Upper lobe of left lung (tissue), 4 donors: ENCODE results near the gene LDAH.

ENCODE experiments used
- CTCF ChIP-seq, 6 experiments: fragments of 450-650 bp in 4 of 6; fragments of 200-600 bp in 2 of 6; sonication (generic) in 2 of 6; IDR thresholded peaks; one replicate each; pipeline ENCODE4 v1.5.1; 2016 to 2019; ENCODE audit warnings: antibody characterized with exemption in 6 of 6
- EP300 ChIP-seq, 4 donors: sonication (generic); formaldehyde crosslinking; IDR thresholded peaks; one replicate each; pipeline ENCODE4 v1.5.1; 2017; ENCODE audit warnings: antibody characterized with exemption in 4 of 4, control low read depth in 2 of 4
- POLR2A ChIP-seq, 4 donors: fragments of 450-650 bp; IDR thresholded peaks; one replicate each; pipeline ENCODE4 v1.5.1; 2016 to 2017; ENCODE audit warnings: antibody characterized with exemption in 4 of 4, mild to moderate bottlenecking in 2 of 4
- POLR2AphosphoS5 ChIP-seq, 2 donors: sonication (generic); formaldehyde crosslinking; IDR thresholded peaks; one replicate each; pipeline ENCODE4 v1.5.1; 2017; ENCODE audit warnings: antibody characterized with exemption in 2 of 2

- TF ChIP-seq CTCF (IDR thresholded peaks at IDR 0.05) (no peak), EP300 (IDR thresholded peaks at IDR 0.05) (no peak), POLR2A (IDR thresholded peaks at IDR 0.05) (no peak), POLR2AphosphoS5 (IDR thresholded peaks at IDR 0.05) (no peak)
Measured at GRCh38 chr2:20674974-20675679, 147.8 kb downstream of the LDAH start.
